22Rv1 (cell line): ENCODE data around the gene FOXI1.

Experiments
- ZFX ChIP-seq: fragments of 450-650 bp; IDR thresholded peaks from 2 replicates; pipeline ENCODE4 v1.6.1; 2017; ENCODE audit warnings: antibody characterized with exemption, borderline replicate concordance
- TF ChIP-seq, protein P1 (sequence below): fragments of 450-650 bp; IDR thresholded peaks from 2 replicates; pipeline ENCODE4 v1.5.1; 2017; ENCODE audit warnings: mild to moderate bottlenecking

GRCh38 chr5:170095646-170096045, 10.1 kb upstream of the FOXI1 start:
- TF ChIP-seq, protein P1, sequence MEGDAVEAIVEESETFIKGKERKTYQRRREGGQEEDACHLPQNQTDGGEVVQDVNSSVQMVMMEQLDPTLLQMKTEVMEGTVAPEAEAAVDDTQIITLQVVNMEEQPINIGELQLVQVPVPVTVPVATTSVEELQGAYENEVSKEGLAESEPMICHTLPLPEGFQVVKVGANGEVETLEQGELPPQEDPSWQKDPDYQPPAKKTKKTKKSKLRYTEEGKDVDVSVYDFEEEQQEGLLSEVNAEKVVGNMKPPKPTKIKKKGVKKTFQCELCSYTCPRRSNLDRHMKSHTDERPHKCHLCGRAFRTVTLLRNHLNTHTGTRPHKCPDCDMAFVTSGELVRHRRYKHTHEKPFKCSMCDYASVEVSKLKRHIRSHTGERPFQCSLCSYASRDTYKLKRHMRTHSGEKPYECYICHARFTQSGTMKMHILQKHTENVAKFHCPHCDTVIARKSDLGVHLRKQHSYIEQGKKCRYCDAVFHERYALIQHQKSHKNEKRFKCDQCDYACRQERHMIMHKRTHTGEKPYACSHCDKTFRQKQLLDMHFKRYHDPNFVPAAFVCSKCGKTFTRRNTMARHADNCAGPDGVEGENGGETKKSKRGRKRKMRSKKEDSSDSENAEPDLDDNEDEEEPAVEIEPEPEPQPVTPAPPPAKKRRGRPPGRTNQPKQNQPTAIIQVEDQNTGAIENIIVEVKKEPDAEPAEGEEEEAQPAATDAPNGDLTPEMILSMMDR = no peak
- TF ChIP-seq ZFX = no peak
